ENCODE measurements around the gene MYO1E. TPM values are rescaled to one million over a fixed set of nuclear protein-coding genes. Genes with fewer than 3 reads are reported as not detected.

MYO1E gene
- total and polyA plus RNA-seq, 2 of the 4 experiments (the other 2 are of a cell fraction) = 13.4 to 37.3 TPM

- Histone ChIP-seq H3K79me1 (ENCODE audit: low read depth in 1 of 2, low read length in 2 of 2) (peaks cover 8 to 38% of the 10 kb centered on the region in 2 experiments), H3K56ac (ENCODE audit: extremely low read depth, insufficient read depth, low read length) (no peak overlapping the region), H2BK15ac (ENCODE audit: low read depth, low read length) (no peak overlapping the region), H2BK5ac (ENCODE audit: low read depth, low read length, poor library complexity, severe bottlenecking) (no peak overlapping the region), H4K91ac (ENCODE audit: insufficient read depth, low read depth, low read length) (no peak overlapping the region), H3K36me3 (ENCODE audit: control insufficient read depth, insufficient read depth, low read length) (peaks cover 16% of the 10 kb centered on the region), H3K4ac (ENCODE audit: low read depth, low read length) (no peak overlapping the region), H2AK9ac (replicated peaks; ENCODE audit: low read depth, low read length, poor library complexity) (no peak overlapping the region), H3K27me3 (ENCODE audit: control insufficient read depth, insufficient read depth, low read length) (no peaks in the 10 kb centered on the region), H2BK20ac (ENCODE audit: low read depth, low read length) (no peak overlapping the region), H2AK5ac (ENCODE audit: low read depth, low read length) (no peak overlapping the region), H3K4me1 (ENCODE audit: control insufficient read depth, insufficient read depth, low read length) (no peaks in the 10 kb centered on the region), H3K4me3 (ENCODE audit: insufficient read depth, low read depth, low read length) (no peak overlapping the region), H3K4me2 (ENCODE audit: low read depth, low read length) (no peak overlapping the region), H3K18ac (ENCODE audit: low read depth, low read length) (no peak overlapping the region), H4K20me1 (ENCODE audit: insufficient read depth, low read length) (no peaks in the 10 kb centered on the region), H3K9me3 (ENCODE audit: control insufficient read depth, insufficient read depth, low read length) (no peaks in the 10 kb centered on the region), H3K9me1 (ENCODE audit: insufficient read depth, low read length) (peaks cover 4% of the 10 kb centered on the region; the same call in 1 of the 2 replicates), H2AFZ (replicated peaks; ENCODE audit: low read length, poor library complexity) (no peak overlapping the region), H2BK120ac (ENCODE audit: low read depth, low read length) (no peak overlapping the region), H3K23ac (ENCODE audit: low read depth, low read length) (no peak overlapping the region), H4K8ac (ENCODE audit: low read depth in 2 of 2, low read length in 2 of 2) (no peak overlapping the region), H3K9ac (ENCODE audit: low read depth, low read length) (no peak overlapping the region), H3K27ac (ENCODE audit: insufficient read depth, low read length) (no peak overlapping the region), H4K5ac (ENCODE audit: low read depth, low read length) (no peak overlapping the region), H3K14ac (replicated peaks; ENCODE audit: low read depth, low read length) (no peak overlapping the region)
- no peak for TF ChIP-seq MAZ (IDR thresholded peaks at IDR 0.05; ENCODE audit: borderline replicate concordance, low read depth, low read length)
- no peak for TF ChIP-seq CTCF (conservative IDR thresholded peaks at IDR 0.05; ENCODE audit: low read depth, low read length)
- TF ChIP-seq CEBPB (IDR thresholded peaks at IDR 0.05; ENCODE audit: low read depth, low read length) = no peak
- no peak for TF ChIP-seq RFX5 (IDR thresholded peaks at IDR 0.05; ENCODE audit: low read depth, low read length)
- no peak for TF ChIP-seq NFE2L2 (IDR thresholded peaks at IDR 0.05; ENCODE audit: low read depth, low read length)
- no peak for TF ChIP-seq POLR2A (IDR thresholded peaks at IDR 0.05; ENCODE audit: low read depth, low read length)
- TF ChIP-seq MAFK (IDR thresholded peaks at IDR 0.05; ENCODE audit: low read depth, low read length) = no peak
- TF ChIP-seq BHLHE40 (IDR thresholded peaks at IDR 0.05; ENCODE audit: low read depth, low read length) = no peak
- TF ChIP-seq SMC3 (IDR thresholded peaks at IDR 0.05; ENCODE audit: low read depth, low read length) = no peak
- ChIA-PET POLR2A (ENCODE audit: unreplicated experiment) (no interaction called here), CTCF (no interaction called here)
- no TSS peak for BruUV-seq (replicated peaks)
- ATAC-seq (ENCODE audit: low read depth) (no peak), DNase-seq (no peak)
- intact Hi-C loops (cut with micrococcal nuclease) = no loop called here
- WGBS, 2 experiments (ENCODE audit: extremely low coverage in 2 of 2, insufficient read length in 1 of 2) = 100% methylated on average over 2 of the region's 5 CpGs; no CpG with 5 or more reads in 1 of the 2 experiments
- dilution Hi-C loops (cut with HindIII; ENCODE audit: low sequenced_read_pairs, unreplicated experiment) = no loop called here
- in situ Hi-C loops (cut with MboI; ENCODE audit: low sequenced_read_pairs) = no loop called here
These were observed 251.7 kb downstream of the MYO1E start for GRCh38 chr15:59120937-59121336.

All from IMR-90 (cell line).